H1 (cell line): ENCODE data around the gene TBC1D13. TPM values are rescaled to one million over a fixed set of nuclear protein-coding genes. Genes with fewer than 3 reads are reported as not detected.

Source experiments
- CTCF ChIA-PET: fragments of 300-600 bp; sonication (Branson Sonifier 250); formaldehyde crosslinking; loops from one replicate; lab custom pipeline; 2021; ENCODE audit not compliant: partially characterized antibody; lab: Charles Lee
- POLR2A ChIA-PET: fragments of 300-600 bp; sonication (Branson Sonifier 250); formaldehyde crosslinking; loops from one replicate; lab custom pipeline; 2021; ENCODE audit warnings: inconsistent platforms; ENCODE audit not compliant: partially characterized antibody; lab: Charles Lee
- DNase-seq, 2 experiments: peaks; one replicate each; pipeline versions ENCODE4 v3.0.0 to v3.0.0-alpha.2; 2010 to 2022; ENCODE audit warnings: low spot score in 2 of 2, low read depth in 1 of 2, mixed read lengths in 1 of 2
- FAIRE-seq: peaks from 2 replicates; lab custom pipeline; 2011; peaks lifted over from hg19 to GRCh38; lab: Jason Lieb, UNC
- H2AFZ ChIP-seq: 2 replicates; pipeline ENCODE4 v1.8.1; 2012; ENCODE audit warnings: low read length, inconsistent platforms
- H2AK5ac ChIP-seq: 2 replicates; pipeline ENCODE4 v1.6.1; 2013; ENCODE audit warnings: low read depth, low read length
- H2BK120ac ChIP-seq: replicated peaks from 2 replicates; pipeline ENCODE3; 2013; ENCODE audit warnings: low read depth, low read length, inconsistent platforms
- H2BK12ac ChIP-seq: 2 replicates; pipeline ENCODE4 v1.6.1; 2013; ENCODE audit warnings: low read depth, low read length
- H2BK15ac ChIP-seq: 2 replicates; pipeline ENCODE4 v1.6.1; 2013; ENCODE audit warnings: low read length
- H2BK20ac ChIP-seq: 2 replicates; pipeline ENCODE4 v1.6.1; 2013; ENCODE audit warnings: low read length
- H2BK5ac ChIP-seq: 2 replicates; pipeline ENCODE4 v1.6.1; 2013; ENCODE audit warnings: low read depth, low read length
- H3K14ac ChIP-seq: 2 replicates; pipeline ENCODE4 v1.6.1; 2013; ENCODE audit warnings: inconsistent platforms; ENCODE audit not compliant: insufficient read length
- H3K18ac ChIP-seq: 2 replicates; pipeline ENCODE4 v1.6.1; 2013; ENCODE audit warnings: low read length; ENCODE audit errors: extremely low read depth
- H3K23ac ChIP-seq: 2 replicates; pipeline ENCODE4 v1.6.1; 2013; ENCODE audit warnings: inconsistent platforms; ENCODE audit not compliant: insufficient read length
- H3K23me2 ChIP-seq: 2 replicates; pipeline ENCODE4 v1.6.1; 2013; ENCODE audit warnings: low read depth, low read length
- H3K27ac ChIP-seq: 2 replicates; pipeline ENCODE4 v1.6.1; 2011; ENCODE audit warnings: low read depth, low read length, inconsistent platforms
- H3K27me3 ChIP-seq, 4 experiments: replicated peaks in 1 of 4; 1 replicate in 1 of 4; 2 replicates in 3 of 4; pipeline versions ENCODE4 v1.6.1 to v1.8.1; 2011 to 2013; ENCODE audit warnings: low read length in 3 of 4, mild to moderate bottlenecking in 3 of 4, inconsistent platforms in 2 of 4, mixed read lengths in 2 of 4, moderate library complexity in 1 of 4; ENCODE audit not compliant: control insufficient read depth in 3 of 4, insufficient read depth in 3 of 4; ENCODE audit errors: extremely low read depth in 1 of 4
- H3K36me3 ChIP-seq, 4 experiments: 2 replicates each; pipeline versions ENCODE4 v1.6.1 to v1.8.1; 2011 to 2013; ENCODE audit warnings: mild to moderate bottlenecking in 4 of 4, low read length in 3 of 4, moderate library complexity in 2 of 4, control low read depth in 1 of 4, inconsistent platforms in 1 of 4; ENCODE audit not compliant: insufficient read depth in 4 of 4, control insufficient read depth in 2 of 4
- H3K4ac ChIP-seq: replicated peaks from 2 replicates; pipeline ENCODE3; 2013; ENCODE audit warnings: low read length, low read depth, mixed read lengths, inconsistent platforms; ENCODE audit not compliant: insufficient read length
- H3K4me1 ChIP-seq, 4 experiments: replicated peaks in 1 of 4; 1 replicate in 1 of 4; 2 replicates in 3 of 4; pipeline versions ENCODE4 v1.6.1 to v1.8.1; 2011 to 2013; ENCODE audit warnings: low read length in 3 of 4, inconsistent platforms in 2 of 4, mixed read lengths in 1 of 4; ENCODE audit not compliant: insufficient read depth in 4 of 4, control insufficient read depth in 3 of 4
- H3K4me2 ChIP-seq, 2 experiments: 2 replicates each; pipeline versions ENCODE4 v1.6.1 to v1.8.1; 2011 to 2013; ENCODE audit warnings: low read depth in 2 of 2, low read length in 2 of 2, control low read depth in 1 of 2, inconsistent platforms in 1 of 2, mild to moderate bottlenecking in 1 of 2; ENCODE audit not compliant: insufficient read depth in 1 of 2
- H3K4me3 ChIP-seq, 4 experiments: fragments of 200-600, 300-600 bp in 1 of 4; sonication (generic), shearing (Covaris generic), sonication (Bioruptor Twin) in 1 of 4; 2 replicates each; pipeline versions ENCODE4 v1.5.1 to v1.8.1; 2011 to 2016; ENCODE audit warnings: low read length in 4 of 4, low read depth in 3 of 4, control low read depth in 2 of 4, inconsistent platforms in 2 of 4, mild to moderate bottlenecking in 2 of 4, mixed read lengths in 1 of 4, moderate library complexity in 1 of 4; ENCODE audit not compliant: insufficient read depth in 2 of 4; ENCODE audit errors: extremely low read depth in 1 of 4
- H3K56ac ChIP-seq: replicated peaks from 2 replicates; pipeline ENCODE3; 2013; ENCODE audit warnings: low read depth, mild to moderate bottlenecking, mixed read lengths, low read length, inconsistent platforms; ENCODE audit not compliant: insufficient read length
- H3K79me1 ChIP-seq: 2 replicates; pipeline ENCODE4 v1.6.1; 2013; ENCODE audit warnings: low read depth, low read length, control low read depth
- H3K79me2 ChIP-seq, 2 experiments: 2 replicates each; pipeline versions ENCODE4 v1.6.1 to v1.8.1; 2012 to 2013; ENCODE audit warnings: low read length in 2 of 2, mild to moderate bottlenecking in 2 of 2, inconsistent platforms in 1 of 2; ENCODE audit not compliant: insufficient read depth in 2 of 2, control insufficient read depth in 1 of 2
- H3K9ac ChIP-seq, 4 experiments: replicated peaks in 1 of 4; 1 replicate in 1 of 4; 2 replicates in 3 of 4; pipeline versions ENCODE4 v1.6.1 to v1.8.1; 2011 to 2013; ENCODE audit warnings: low read depth in 3 of 4, low read length in 3 of 4, control low read depth in 2 of 4, mild to moderate bottlenecking in 2 of 4, moderate library complexity in 2 of 4, inconsistent platforms in 1 of 4; ENCODE audit errors: extremely low read depth in 1 of 4
- H3K9me3 ChIP-seq, 2 experiments: 2 replicates each; pipeline versions ENCODE4 v1.6.1 to v1.8.1; 2012 to 2013; ENCODE audit warnings: mild to moderate bottlenecking in 2 of 2, moderate library complexity in 2 of 2, control low read depth in 1 of 2, inconsistent platforms in 1 of 2, low read depth in 1 of 2, low read length in 1 of 2, mixed read lengths in 1 of 2; ENCODE audit not compliant: insufficient read depth in 2 of 2
- H4K20me1 ChIP-seq, 2 experiments: replicated peaks in 1 of 2; 2 replicates each; pipeline versions ENCODE3 to v1.8.1; 2011 to 2013; ENCODE audit warnings: inconsistent platforms in 2 of 2, low read length in 2 of 2, mild to moderate bottlenecking in 1 of 2; ENCODE audit not compliant: insufficient read depth in 2 of 2, control insufficient read depth in 1 of 2
- H4K5ac ChIP-seq: 2 replicates; pipeline ENCODE4 v1.6.1; 2013; ENCODE audit warnings: low read length, low read depth, mixed read lengths, inconsistent platforms; ENCODE audit not compliant: insufficient read length
- H4K8ac ChIP-seq: 2 replicates; pipeline ENCODE4 v1.8.0; 2013; ENCODE audit warnings: mild to moderate bottlenecking, moderate library complexity, low read length, inconsistent platforms; ENCODE audit not compliant: insufficient read depth; ENCODE audit errors: extremely low read depth
- H4K91ac ChIP-seq: replicated peaks from 2 replicates; pipeline ENCODE3; 2013; ENCODE audit warnings: low read length, mixed read lengths, inconsistent platforms; ENCODE audit not compliant: insufficient read length
- BACH1 ChIP-seq: IDR thresholded peaks from 2 replicates; pipeline ENCODE4 v1.6.1; 2012; ENCODE audit warnings: low read length, improper control_type of control experiment
- CEBPB ChIP-seq: IDR thresholded peaks from 2 replicates; pipeline ENCODE4 v1.6.1; 2012; ENCODE audit warnings: low read depth, low read length
- CHD1 ChIP-seq: IDR thresholded peaks from 2 replicates; pipeline ENCODE4 v1.6.1; 2012; ENCODE audit warnings: low read depth, low read length, improper control_type of control experiment
- CREB1 ChIP-seq: IDR thresholded peaks from 2 replicates; pipeline ENCODE4 v1.6.1; 2012; ENCODE audit warnings: inconsistent platforms
- EGR1 ChIP-seq: IDR thresholded peaks from 2 replicates; pipeline ENCODE4 v1.6.1; 2011; ENCODE audit warnings: low read depth, low read length, borderline replicate concordance
- KDM1A ChIP-seq: fragments of 200-600, 300-600 bp; sonication (generic); IDR thresholded peaks from 2 replicates; pipeline ENCODE4 v1.7.1; 2016; ENCODE audit warnings: mild to moderate bottlenecking, low read length, borderline replicate concordance
- KDM5A ChIP-seq: fragments of 200-600 bp; IDR thresholded peaks from 2 replicates; pipeline ENCODE4 v1.7.1; 2012; ENCODE audit warnings: mild to moderate bottlenecking, low read length, inconsistent platforms, mixed read lengths
- MAFK ChIP-seq: IDR thresholded peaks from 2 replicates; pipeline ENCODE4 v1.6.1; 2012; ENCODE audit warnings: low read depth, mild to moderate bottlenecking, improper control_type of control experiment, low read length
- RAD21 ChIP-seq, 2 experiments: IDR thresholded peaks in 1 of 2; conservative IDR thresholded peaks in 1 of 2; 2 replicates each; pipeline ENCODE4 v1.6.1; 2011; ENCODE audit warnings: low read depth in 2 of 2, low read length in 2 of 2, improper control_type of control experiment in 1 of 2, inconsistent platforms in 1 of 2, mild to moderate bottlenecking in 1 of 2, moderate library complexity in 1 of 2
- RFX5 ChIP-seq: IDR thresholded peaks from 2 replicates; pipeline ENCODE4 v1.6.1; 2011; ENCODE audit warnings: low read depth, low read length, improper control_type of control experiment, borderline replicate concordance
- SP2 ChIP-seq: IDR thresholded peaks from 2 replicates; pipeline ENCODE4 v1.6.1; 2012; ENCODE audit warnings: mild to moderate bottlenecking, low read length, inconsistent platforms
- TAF7 ChIP-seq: optimal IDR thresholded peaks from 2 replicates; pipeline ENCODE3; 2011; ENCODE audit warnings: low read depth, mild to moderate bottlenecking, inconsistent platforms, low read length, moderate library complexity, borderline replicate concordance
- WGBS, 2 experiments: shearing (Covaris generic) in 1 of 2; methylation state at CpG; one replicate each; pipeline versions ENCODE4 v1.1.6 to v1.1.7; 2013 to 2015; ENCODE audit warnings: low lambda C conversion rate in 2 of 2, mixed read lengths in 2 of 2, inconsistent platforms in 1 of 2, low coverage in 1 of 2, missing lambda C conversion rate in 1 of 2; ENCODE audit not compliant: insufficient replicate concordance in 2 of 2, insufficient coverage in 1 of 2, insufficient read length in 1 of 2; ENCODE audit errors: extremely low coverage in 1 of 2, missing lambda C conversion rate in 1 of 2; 5-methylcytosine and 5-hydroxymethylcytosine counted together
- polyA plus RNA-seq, 7 experiments: library from polyadenylated mRNA; depleted of rRNA in 3 of 7; stranded (reverse) in 5 of 7; unstranded in 2 of 7; fragments of >200 nt in 5 of 7; fragments of 200-250 nt in 2 of 7; gene quantifications; 1 replicate in 5 of 7; 2 replicates in 1 of 7; 4 replicates in 1 of 7; pipeline versions ENCODE4 v1.2.1 to v1.2.3, GENCODE V29; 2011 to 2013; ENCODE audit warnings: missing spikeins in 2 of 7, mixed read lengths in 2 of 7
- total RNA-seq: library from RNA; stranded (reverse); fragmentation: NEBNext Ultra II Directional; extraction: Animal tissue kit (Norgen Biotek cat#: 25700); gene quantifications from 2 replicates; pipeline ENCODE4 v1.2.1, GENCODE V29; 2021

Gene TBC1D13
- total and polyA plus RNA-seq, 2 of the 8 experiments (the other 6 are each of a cell fraction or from before 2014, with no cell fraction given): 21.3 to 24.7 TPM

DNA sequence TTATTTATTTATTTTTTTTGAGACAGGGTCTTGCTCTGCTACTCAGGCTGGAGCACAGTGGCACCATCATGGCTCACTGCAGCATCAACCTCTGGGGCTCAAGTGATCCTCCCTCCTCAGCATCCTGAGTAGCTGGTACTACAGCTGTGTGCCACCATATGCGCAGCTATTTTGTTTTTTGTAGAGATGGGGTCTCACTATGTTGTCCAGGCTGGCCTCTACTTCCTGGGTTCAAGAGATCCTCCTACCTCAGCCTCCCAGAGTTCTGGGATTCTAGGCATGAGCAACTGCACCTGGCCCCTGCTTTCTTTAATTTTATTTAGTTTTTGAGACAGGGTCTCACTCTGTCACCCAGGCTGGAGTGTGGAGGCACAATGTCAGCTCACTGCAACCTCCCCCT, 43.6 kb upstream of the TBC1D13 start:
- Histone ChIP-seq H3K56ac (no peak overlapping the region), H3K23me2 (no peaks in the 10 kb centered on the region), H3K23ac (no peak overlapping the region), H3K14ac (no peak overlapping the region), H3K4me3 (no peak overlapping the region), H3K79me1 (no peaks in the 10 kb centered on the region), H4K20me1 (no peaks in the 10 kb centered on the region), H2BK120ac (no peak overlapping the region), H3K9ac (no peak overlapping the region), H3K4me2 (no peak overlapping the region), H4K5ac (no peak overlapping the region), H3K4me1 (no peaks in the 10 kb centered on the region), H3K9me3 (no peaks in the 10 kb centered on the region), H3K18ac (no peak overlapping the region), H4K8ac (no peak overlapping the region), H3K27me3 (no peaks in the 10 kb centered on the region), H2AFZ (no peak overlapping the region), H3K36me3 (peaks cover 0 to 4% (median 2%) of the 10 kb centered on the region in 4 experiments; a peak in 1 of 8 replicates), H3K27ac (no peak overlapping the region), H2BK5ac (no peak overlapping the region)
- CTCF ChIA-PET: interaction anchor here (0.6 to 13.4 kb wide), 4 partner anchors 8 to 188 kb away, joined by 3 to 104 read pairs (median 8); no protein-coding TSS in a partner anchor
- WGBS, 2 experiments: 90% methylated on average over 1 of the region's 1 CpG; no CpG with 5 or more reads in 1 of the 2 experiments
- TF ChIP-seq RAD21 (IDR thresholded peaks at IDR 0.05 in 1 of 2, conservative IDR thresholded peaks at IDR 0.05 in 1 of 2; ENCODE audit: low read depth in 2 of 2, low read length in 2 of 2) (no peak), CREB1 (no peak), EGR1 (no peak), RFX5 (no peak), MAFK (no peak), SP2 (no peak), BACH1 (no peak), KDM5A (no peak), CEBPB (no peak), KDM1A (no peak), CHD1 (no peak), TAF7 (no peak)
- TF ChIP-seq, all 59 proteins: peak for 0
- no peak overlapping the region for H4K91ac ChIP-seq
- H3K79me2 ChIP-seq: no peaks in the 10 kb centered on the region
- no peak overlapping the region for H3K4ac ChIP-seq
- H2AK5ac ChIP-seq: no peak overlapping the region
- H2BK15ac ChIP-seq: no peak overlapping the region
- H2BK20ac ChIP-seq: no peak overlapping the region
- DNase-seq (no peak), FAIRE-seq (no peak)
- POLR2A ChIA-PET: interaction anchor here (1.1 to 2.2 kb wide), 2 partner anchors 10 to 75 kb away, joined by 3 to 7 read pairs; partner anchors contain the start of gene ENDOG
- no peak overlapping the region for H2BK12ac ChIP-seq
